OCI-M2 (cell line): ENCODE data around the gene CPNE7.

Experiments
- DNase-seq: peaks from one replicate; lab custom pipeline; 2025; ENCODE audit not compliant: unreplicated experiment; lab: John Stamatoyannopoulos, UW

Gene CPNE7

GRCh38 chr16:89548344-89549006 lies 27.1 kb upstream of the CPNE7 start:
- no peak for DNase-seq

- no peak for DNase-seq
These were observed 26.4 kb upstream of the CPNE7 start for GRCh38 chr16:89549007-89549700.

- DNase-seq = no peak
These were observed 25.0 kb upstream of the CPNE7 start for GRCh38 chr16:89550421-89551007.

GRCh38 chr16:89552329-89552728 lies 23.2 kb upstream of the CPNE7 start:
- DNase-seq = no peak

- DNase-seq = no peak
These were observed 22.6 kb upstream of the CPNE7 start for GRCh38 chr16:89552913-89553312.

- no peak for DNase-seq
These were observed 21.8 kb upstream of the CPNE7 start for GRCh38 chr16:89553733-89554132.

- DNase-seq = no peak
These were observed 21.2 kb upstream of the CPNE7 start for GRCh38 chr16:89554343-89554742.

- no peak for DNase-seq
These were observed 20.3 kb upstream of the CPNE7 start for GRCh38 chr16:89555265-89555664.

GRCh38 chr16:89555780-89556179 lies 19.8 kb upstream of the CPNE7 start:
- DNase-seq = no peak

GRCh38 chr16:89556750-89557689 lies 18.5 kb upstream of the CPNE7 start:
- DNase-seq = peak; percentile 37

GRCh38 chr16:89557690-89558490 lies 17.7 kb upstream of the CPNE7 start:
- DNase-seq = no peak

- peak; percentile 73 for DNase-seq
These were observed 15.0 kb upstream of the CPNE7 start, which contains the start of gene RPL13 for GRCh38 chr16:89560378-89561141. TSS of gene RPL13 (plus strand) at chr16:89560682. CDS start at chr16:89560960, 278 bp downstream.

GRCh38 chr16:89561142-89561883 lies 14.2 kb upstream of the CPNE7 start:
- no peak for DNase-seq

- DNase-seq = no peak
These were observed 13.5 kb upstream of the CPNE7 start for GRCh38 chr16:89561884-89562599.

- DNase-seq = no peak
These were observed 12.6 kb upstream of the CPNE7 start for GRCh38 chr16:89562939-89563338.

- DNase-seq = no peak
These were observed 11.7 kb upstream of the CPNE7 start for GRCh38 chr16:89563639-89564392.

- no peak for DNase-seq
These were observed 10.9 kb upstream of the CPNE7 start for GRCh38 chr16:89564476-89565255.
